Measurements from ENCODE around the gene PPIP5K2. TPM values are rescaled to one million over a fixed set of nuclear protein-coding genes. Genes with fewer than 3 reads are reported as not detected.

PPIP5K2 gene
- total RNA-seq, 1 donor from 2014 or later: 108 TPM

DNA sequence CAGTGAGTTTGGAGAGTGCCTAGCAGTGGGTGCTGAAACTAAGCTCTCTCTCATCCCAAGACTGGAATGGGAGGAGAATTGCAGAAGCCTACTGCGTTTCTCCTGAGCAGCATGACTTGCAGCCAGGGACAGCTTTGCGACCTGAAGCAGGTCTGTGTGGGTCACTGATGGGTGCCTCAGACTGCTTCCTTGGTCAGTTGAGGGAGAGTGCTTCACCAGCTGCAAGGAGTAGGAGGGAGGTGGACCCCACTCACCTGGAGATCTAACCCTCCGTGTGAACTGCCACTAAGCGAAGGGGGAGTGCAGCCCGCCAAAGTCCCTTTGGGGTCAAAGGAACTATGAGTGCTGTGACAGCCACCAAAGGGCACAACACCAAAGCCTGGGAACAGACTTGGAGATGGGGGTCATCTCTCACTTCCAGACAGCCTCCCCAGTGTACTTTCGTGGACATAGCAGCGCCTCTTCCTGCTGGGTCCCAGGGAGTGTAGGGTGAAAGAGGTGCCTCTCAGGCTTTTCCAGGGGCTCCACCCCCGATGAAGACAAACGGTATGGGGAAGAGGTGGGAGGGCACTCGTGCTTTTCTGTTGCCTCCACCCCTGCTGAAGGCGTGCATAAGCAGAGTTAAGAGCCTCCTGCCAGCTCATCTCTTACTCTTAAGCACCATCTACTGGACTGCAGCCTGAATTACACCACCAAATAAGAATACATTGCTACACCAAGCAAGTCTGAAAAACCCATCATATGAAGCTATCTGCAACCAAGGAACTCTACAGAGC, 104.2 kb downstream of the PPIP5K2 start:
- Histone ChIP-seq H4K20me1 (ENCODE audit: low read depth) (no peaks in the 10 kb centered on the region), H3K36me3 (no peaks in the 10 kb centered on the region), H3F3A (ENCODE audit: low read depth) (no peaks in the 10 kb centered on the region), H3K27ac (no peak overlapping the region), H3K79me2 (ENCODE audit: low read depth) (no peaks in the 10 kb centered on the region), H3K4me1 (no peaks in the 10 kb centered on the region), H2AFZ (replicated peaks) (peak overlapping the region; percentile 87), H3K9ac (no peak overlapping the region), H3K9me3 (ENCODE audit: low read depth) (no peaks in the 10 kb centered on the region), H3K4me2 (no peak overlapping the region), H3K4me3 (no peak overlapping the region), H3K27me3 (no peaks in the 10 kb centered on the region)
- H3K4me1 Mint-ChIP-seq: no peaks in the 10 kb centered on the region
- peaks cover 10% of the 10 kb centered on the region for H3K9me3 Mint-ChIP-seq
- no peak overlapping the region for H3K27ac Mint-ChIP-seq
- TF ChIP-seq, protein P1, sequence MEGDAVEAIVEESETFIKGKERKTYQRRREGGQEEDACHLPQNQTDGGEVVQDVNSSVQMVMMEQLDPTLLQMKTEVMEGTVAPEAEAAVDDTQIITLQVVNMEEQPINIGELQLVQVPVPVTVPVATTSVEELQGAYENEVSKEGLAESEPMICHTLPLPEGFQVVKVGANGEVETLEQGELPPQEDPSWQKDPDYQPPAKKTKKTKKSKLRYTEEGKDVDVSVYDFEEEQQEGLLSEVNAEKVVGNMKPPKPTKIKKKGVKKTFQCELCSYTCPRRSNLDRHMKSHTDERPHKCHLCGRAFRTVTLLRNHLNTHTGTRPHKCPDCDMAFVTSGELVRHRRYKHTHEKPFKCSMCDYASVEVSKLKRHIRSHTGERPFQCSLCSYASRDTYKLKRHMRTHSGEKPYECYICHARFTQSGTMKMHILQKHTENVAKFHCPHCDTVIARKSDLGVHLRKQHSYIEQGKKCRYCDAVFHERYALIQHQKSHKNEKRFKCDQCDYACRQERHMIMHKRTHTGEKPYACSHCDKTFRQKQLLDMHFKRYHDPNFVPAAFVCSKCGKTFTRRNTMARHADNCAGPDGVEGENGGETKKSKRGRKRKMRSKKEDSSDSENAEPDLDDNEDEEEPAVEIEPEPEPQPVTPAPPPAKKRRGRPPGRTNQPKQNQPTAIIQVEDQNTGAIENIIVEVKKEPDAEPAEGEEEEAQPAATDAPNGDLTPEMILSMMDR (IDR thresholded peaks at IDR 0.05): peak; percentile 71
- TF ChIP-seq EZH2 (IDR thresholded peaks at IDR 0.05) (no peak), EZH2phosphoT487 (IDR thresholded peaks at IDR 0.05) (no peak)
- no peaks in the 10 kb centered on the region for H3K27me3 Mint-ChIP-seq (ENCODE audit: insufficient read depth, low read depth)
- peak; percentile 75 for DNase-seq (ENCODE audit: low spot score)
- H3K36me3 Mint-ChIP-seq: no peaks in the 10 kb centered on the region
- H3K4me3 Mint-ChIP-seq: no peak overlapping the region

DNA sequence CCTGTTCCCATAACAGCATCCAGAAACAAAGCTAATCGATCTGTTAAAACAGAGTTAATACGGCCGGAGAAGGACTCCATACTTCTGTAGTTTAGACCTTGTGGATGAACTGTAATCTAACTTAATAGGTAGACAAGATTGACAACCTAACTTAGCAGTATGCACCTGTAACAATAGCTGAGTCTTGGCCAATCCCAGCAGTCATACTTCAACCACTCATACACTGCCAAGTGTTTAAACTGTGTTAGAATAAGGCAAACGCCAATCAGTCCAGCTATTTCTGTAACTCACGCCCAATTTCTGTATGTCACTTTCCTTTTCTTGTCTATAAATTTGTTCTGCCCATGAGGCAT, 104.8 kb downstream of the PPIP5K2 start:
- no peaks in the 10 kb centered on the region for H3K36me3 Mint-ChIP-seq
- peak overlapping the region; percentile 87 for H2AFZ ChIP-seq (replicated peaks)
- H3K27me3 ChIP-seq: no peaks in the 10 kb centered on the region
- no peaks in the 10 kb centered on the region for H3K4me1 Mint-ChIP-seq
- H3K4me2 ChIP-seq: no peak overlapping the region
- H3K4me3 ChIP-seq: no peak overlapping the region
- no peaks in the 10 kb centered on the region for H3K27me3 Mint-ChIP-seq (ENCODE audit: insufficient read depth, low read depth)
- H3K27ac Mint-ChIP-seq: no peak overlapping the region
- no peaks in the 10 kb centered on the region for H4K20me1 ChIP-seq (ENCODE audit: low read depth)
- H3K9ac ChIP-seq: no peak overlapping the region
- no peaks in the 10 kb centered on the region for H3K79me2 ChIP-seq (ENCODE audit: low read depth)
- TF ChIP-seq EZH2phosphoT487 (IDR thresholded peaks at IDR 0.05) (no peak), EZH2 (IDR thresholded peaks at IDR 0.05) (no peak)
- TF ChIP-seq, protein P1 (IDR thresholded peaks at IDR 0.05): no peak
- no peak overlapping the region for H3K4me3 Mint-ChIP-seq
- no peaks in the 10 kb centered on the region for H3K4me1 ChIP-seq
- no peak for DNase-seq (ENCODE audit: low spot score)
- peaks cover 7% of the 10 kb centered on the region for H3K9me3 Mint-ChIP-seq
- H3K36me3 ChIP-seq: no peaks in the 10 kb centered on the region
- H3F3A ChIP-seq (ENCODE audit: low read depth): no peaks in the 10 kb centered on the region
- no peaks in the 10 kb centered on the region for H3K9me3 ChIP-seq (ENCODE audit: low read depth)
- no peak overlapping the region for H3K27ac ChIP-seq

DNA sequence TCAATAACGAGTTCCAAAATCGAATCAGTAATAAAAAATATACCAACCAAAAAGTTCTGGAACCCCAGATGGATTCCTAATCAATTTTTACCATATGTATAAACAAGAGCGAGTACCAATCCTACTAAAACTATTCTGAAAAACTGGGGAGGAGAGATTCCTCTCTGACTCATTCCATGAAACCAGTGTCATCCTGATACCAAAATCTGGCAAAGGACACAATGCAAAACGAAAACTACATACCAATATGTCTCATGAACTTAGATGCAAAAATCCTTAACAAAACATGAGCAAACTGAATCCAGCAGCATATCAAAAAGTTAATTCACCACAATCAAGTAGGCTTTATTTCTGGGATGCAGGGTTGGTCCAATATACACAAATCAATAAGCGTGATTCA, 108.0 kb downstream of the PPIP5K2 start:
- H3K36me3 Mint-ChIP-seq: no peaks in the 10 kb centered on the region
- DNase-seq (ENCODE audit: low spot score): no peak
- TF ChIP-seq EZH2 (IDR thresholded peaks at IDR 0.05) (no peak), EZH2phosphoT487 (IDR thresholded peaks at IDR 0.05) (no peak)
- TF ChIP-seq, protein P1 (IDR thresholded peaks at IDR 0.05): no peak

More for the DNA sequence above, 108.0 kb downstream of the PPIP5K2 start:
- Histone ChIP-seq H3K36me3 (no peaks in the 10 kb centered on the region), H3K4me2 (no peak overlapping the region), H3K4me1 (no peaks in the 10 kb centered on the region), H3K9me3 (ENCODE audit: low read depth) (no peaks in the 10 kb centered on the region), H3K27me3 (no peaks in the 10 kb centered on the region), H3K79me2 (ENCODE audit: low read depth) (no peaks in the 10 kb centered on the region), H3F3A (ENCODE audit: low read depth) (no peaks in the 10 kb centered on the region), H2AFZ (replicated peaks) (no peak overlapping the region), H3K4me3 (no peak overlapping the region), H3K9ac (no peak overlapping the region), H3K27ac (no peak overlapping the region), H4K20me1 (ENCODE audit: low read depth) (no peaks in the 10 kb centered on the region)
- Mint-ChIP-seq H3K4me1 (no peaks in the 10 kb centered on the region), H3K9me3 (peaks cover 7% of the 10 kb centered on the region), H3K27ac (no peak overlapping the region), H3K4me3 (no peak overlapping the region), H3K27me3 (ENCODE audit: insufficient read depth, low read depth) (no peaks in the 10 kb centered on the region)

All from neural progenitor cell (in vitro differentiated cells).